Loucy (cell line): ENCODE measurements around the gene RAB27B.

ENCODE experiments used
- H2AFZ ChIP-seq: fragments of 200-600 bp; sonication (generic); 2 replicates; pipeline ENCODE4 v1.6.0; 2016; ENCODE audit warnings: antibody characterized with exemption, mild to moderate bottlenecking, low read length, moderate library complexity
- H3F3A ChIP-seq: fragments of 200-600 bp; 2 replicates; pipeline ENCODE4 v1.6.0; 2016; ENCODE audit warnings: antibody characterized with exemption, low read depth, mild to moderate bottlenecking
- H3K27me3 ChIP-seq: fragments of 200-600 bp; sonication (generic); 2 replicates; pipeline ENCODE4 v1.6.1; 2014; ENCODE audit warnings: low read length, mild to moderate bottlenecking; ENCODE audit not compliant: insufficient read depth, poor library complexity, severe bottlenecking
- H3K36me3 ChIP-seq: fragments of 200-600 bp; sonication (generic); 2 replicates; pipeline ENCODE4 v1.6.1; 2016; ENCODE audit warnings: low read length; ENCODE audit not compliant: insufficient read depth
- H3K4me1 ChIP-seq: fragments of 200-600 bp; sonication (generic); 2 replicates; pipeline ENCODE4 v1.5.1; 2014; ENCODE audit warnings: low read length, mild to moderate bottlenecking; ENCODE audit not compliant: insufficient read depth, poor library complexity, severe bottlenecking
- H3K4me2 ChIP-seq: fragments of 200-600 bp; sonication (generic); 2 replicates; pipeline ENCODE4 v1.6.0; 2014; ENCODE audit warnings: antibody characterized with exemption, low read length, low read depth, mild to moderate bottlenecking; ENCODE audit not compliant: poor library complexity, severe bottlenecking
- H3K4me3 ChIP-seq: fragments of 200-600 bp; sonication (generic); 2 replicates; pipeline ENCODE4 v1.5.1; 2014; ENCODE audit warnings: low read length, mild to moderate bottlenecking, mixed read lengths; ENCODE audit not compliant: poor library complexity, severe bottlenecking
- H3K79me2 ChIP-seq: fragments of 200-600 bp; sonication (generic); 2 replicates; pipeline ENCODE4 v1.6.1; 2014; ENCODE audit warnings: low read length; ENCODE audit not compliant: insufficient read depth
- H3K9ac ChIP-seq: fragments of 200-600 bp; sonication (generic); 2 replicates; pipeline ENCODE4 v1.6.0; 2014; ENCODE audit warnings: mild to moderate bottlenecking, low read depth, low read length, moderate library complexity; ENCODE audit not compliant: poor library complexity, severe bottlenecking
- H3K9me2 ChIP-seq: fragments of 200-600 bp; sonication (generic); replicated peaks from 2 replicates; pipeline ENCODE4 v1.6.1; 2016; ENCODE audit warnings: low read depth, low read length, mixed read lengths
- H3K9me3 ChIP-seq: fragments of 200-600 bp; sonication (generic); 2 replicates; pipeline ENCODE4 v1.6.1; 2014; ENCODE audit warnings: mild to moderate bottlenecking, antibody characterized with exemption, low read length, low read depth; ENCODE audit not compliant: insufficient read depth
- H4K20me1 ChIP-seq: fragments of 200-600 bp; sonication (generic); 2 replicates; pipeline ENCODE4 v1.6.0; 2014; ENCODE audit warnings: antibody characterized with exemption, low read length, mild to moderate bottlenecking; ENCODE audit not compliant: insufficient read depth, poor library complexity, severe bottlenecking
- CTCF ChIP-seq: fragments of 200-600 bp; sonication (generic); conservative IDR thresholded peaks from 2 replicates; pipeline ENCODE4 v1.5.1; 2014; ENCODE audit warnings: mild to moderate bottlenecking, antibody characterized with exemption, low read length
- EZH2phosphoT487 ChIP-seq: fragments of 200-600 bp; IDR thresholded peaks from 2 replicates; pipeline ENCODE4 v1.6.1; 2018; ENCODE audit warnings: antibody characterized with exemption, mild to moderate bottlenecking, moderate library complexity, borderline replicate concordance

The RAB27B gene

GRCh38 chr18:54878159-54878622 is 49.9 kb downstream of the RAB27B start:
- no peaks in the 10 kb centered on the region for H3K9me2 ChIP-seq
- no peaks in the 10 kb centered on the region for H3K27me3 ChIP-seq
- H3F3A ChIP-seq: no peaks in the 10 kb centered on the region
- no peaks in the 10 kb centered on the region for H3K9me3 ChIP-seq
- H3K36me3 ChIP-seq: peaks cover 43% of the 10 kb centered on the region
- no peak overlapping the region for H2AFZ ChIP-seq
- TF ChIP-seq EZH2phosphoT487 (no peak), CTCF (no peak)
- H3K4me2 ChIP-seq: no peak overlapping the region
- no peaks in the 10 kb centered on the region for H4K20me1 ChIP-seq
- H3K4me3 ChIP-seq: no peak overlapping the region
- no peak overlapping the region for H3K9ac ChIP-seq
- peaks cover 37% of the 10 kb centered on the region for H3K79me2 ChIP-seq
- peaks cover 28% of the 10 kb centered on the region for H3K4me1 ChIP-seq

GRCh38 chr18:54878659-54879358 is 50.5 kb downstream of the RAB27B start:
- Histone ChIP-seq H4K20me1 (no peaks in the 10 kb centered on the region), H3K36me3 (peaks cover 48% of the 10 kb centered on the region), H3F3A (no peaks in the 10 kb centered on the region), H2AFZ (no peak overlapping the region), H3K4me2 (no peak overlapping the region), H3K4me3 (no peak overlapping the region), H3K4me1 (peaks cover 22% of the 10 kb centered on the region), H3K79me2 (peaks cover 35% of the 10 kb centered on the region), H3K9me2 (no peaks in the 10 kb centered on the region), H3K9me3 (no peaks in the 10 kb centered on the region), H3K9ac (no peak overlapping the region), H3K27me3 (no peaks in the 10 kb centered on the region)
- TF ChIP-seq CTCF (0 out of 2 replicates have a peak, but pooled peaks have one; percentile 8), EZH2phosphoT487 (no peak)

DNA sequence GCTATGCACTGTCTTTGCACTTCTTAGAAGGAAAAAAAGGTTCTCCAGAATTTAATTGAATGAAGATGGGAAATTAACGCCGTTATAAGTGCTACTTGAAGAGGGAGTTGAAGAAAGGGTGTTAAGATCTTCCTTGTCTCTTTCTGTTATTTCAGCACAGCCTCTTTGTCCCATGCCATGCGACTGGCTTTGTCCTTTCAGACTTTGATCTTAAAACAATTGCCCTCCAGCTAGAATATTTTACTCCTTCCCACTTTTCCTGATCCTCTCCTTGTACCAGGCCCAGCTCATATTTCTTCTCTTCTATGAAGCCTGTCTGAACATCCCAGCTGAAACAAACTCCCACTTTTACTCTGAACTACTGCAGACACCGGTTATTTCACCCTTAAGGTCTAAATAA is 51.4 kb downstream of the RAB27B start:
- Histone ChIP-seq H3K27me3 (no peaks in the 10 kb centered on the region), H3K79me2 (peaks cover 26% of the 10 kb centered on the region; the same call in 1 of the 2 replicates), H3F3A (no peaks in the 10 kb centered on the region), H3K36me3 (peaks cover 57% of the 10 kb centered on the region), H3K4me1 (peaks cover 13% of the 10 kb centered on the region), H4K20me1 (no peaks in the 10 kb centered on the region), H3K9me2 (no peaks in the 10 kb centered on the region), H3K4me3 (no peak overlapping the region), H3K9me3 (no peaks in the 10 kb centered on the region), H2AFZ (no peak overlapping the region), H3K4me2 (no peak overlapping the region), H3K9ac (no peak overlapping the region)
- TF ChIP-seq CTCF (no peak), EZH2phosphoT487 (no peak)
